Adrenal gland (tissue), 12 donors: ENCODE results near the gene DNAH8. TPM values are rescaled to one million over a fixed set of nuclear protein-coding genes. Genes with fewer than 3 reads are reported as not detected.

Source experiments
- DNase-seq, 7 donors: peaks; one replicate each; pipeline ENCODE4 v3.0.0-alpha.2; 2019 to 2020
- H3K27ac ChIP-seq, 5 donors: fragments of 200-600 bp; sonication (generic) in 4 of 5; 1 replicate in 3 of 5; 2 replicates in 2 of 5; pipeline versions ENCODE4 v1.5.1 to v1.8.0; 2016 to 2020; ENCODE audit warnings: mild to moderate bottlenecking in 1 of 5
- H3K27me3 ChIP-seq: fragments of 200-600 bp; 2 replicates; pipeline ENCODE4 v1.8.0; 2021
- H3K36me3 ChIP-seq, 2 donors: fragments of 200-600 bp; replicated peaks in 1 of 2; 1 replicate in 1 of 2; 2 replicates in 1 of 2; pipeline versions ENCODE4 v1.5.1 to v1.8.0; 2018 to 2022
- H3K4me1 ChIP-seq, 2 donors: fragments of 200-600 bp; replicated peaks in 1 of 2; 1 replicate in 1 of 2; 2 replicates in 1 of 2; pipeline versions ENCODE4 v1.5.1 to v1.8.0; 2018 to 2021
- H3K4me3 ChIP-seq, 4 donors: fragments of 200-600 bp; sonication (generic) in 3 of 4; one replicate each; pipeline ENCODE4 v1.5.1; 2016 to 2018
- H3K9me3 ChIP-seq, 3 donors: fragments of 200-600 bp; sonication (generic) in 1 of 3; replicated peaks in 1 of 3; 1 replicate in 2 of 3; 2 replicates in 1 of 3; pipeline versions ENCODE4 v1.5.1 to v1.8.0; 2016 to 2021
- CTCF ChIP-seq, 6 experiments: fragments of 450-650 bp in 4 of 6; fragments of 200-600 bp in 2 of 6; sonication (generic) in 1 of 6; IDR thresholded peaks; 1 replicate in 5 of 6; 2 replicates in 1 of 6; pipeline versions ENCODE4 v1.5.1 to v1.8.0; 2016 to 2021; ENCODE audit warnings: antibody characterized with exemption in 6 of 6, mild to moderate bottlenecking in 2 of 6, moderate library complexity in 1 of 6
- POLR2A ChIP-seq, 2 donors: fragments of 450-650 bp; IDR thresholded peaks; one replicate each; pipeline ENCODE4 v1.6.1; 2017; ENCODE audit warnings: antibody characterized with exemption in 2 of 2, mild to moderate bottlenecking in 2 of 2, moderate library complexity in 1 of 2
- WGBS, 4 donors: extraction: QIAGEN DNeasy Blood & Tissue Kit in 2 of 4; methylation state at CpG; one replicate each; pipeline versions ENCODE4 v1.1.5 to v1.1.7; 2013 to 2017; 5-methylcytosine and 5-hydroxymethylcytosine counted together
- intact Hi-C, 2 donors: fragments of 100-400 bp; cut with DNase I; formaldehyde crosslinking; loops; one replicate each; pipeline versions ENCODE4 v1.14.1 to v1.15.0; 2022 to 2023
- polyA plus RNA-seq, 3 donors: library from polyadenylated mRNA; stranded (reverse); fragments of 200-250 nt in 2 of 3; fragments of 350-450 nt in 1 of 3; fragmentation: Illumina TruSeq in 1 of 3; extraction: RNeasy Lipid Tissue Mini Kit (QIAGEN cat#74804) in 1 of 3; gene quantifications; one replicate each; pipeline ENCODE4 v1.2.3, GENCODE V29; 2013 to 2014
- total RNA-seq, 9 donors: library from RNA; depleted of rRNA in 4 of 9; stranded (reverse); fragments of >200 nt in 4 of 9; fragments of 120-200 nt in 1 of 9; fragmentation: NEBNext Ultra II Directional in 1 of 9; extraction: Animal tissue kit (Norgen Biotek cat#: 25700) in 1 of 9; gene quantifications; one replicate each; pipeline versions ENCODE4 v1.1.0 to v1.2.4, GENCODE V29; 2013 to 2023
- donor health status: healthy with polysubstance abuse.
- donor health status: Bipolar disorder and iron deficiency.
- donor health status: DM: yes; HTN: yes; CAD: no.
- donor health status: DM: no; HTN: no; CAD: no.
- donor health status: DM: no; HTN: no; CAD: no.
- donor health status: DM: yes; HTN: yes; CAD: no.

Gene DNAH8
- total and polyA plus RNA-seq, 12 donors = under 0.01 to 0.02 TPM; not detected in 10

- Histone ChIP-seq H3K4me3 (no peak overlapping the region), H3K36me3 (no peaks in the 10 kb centered on the region), H3K27me3 (peaks cover 14% of the 10 kb centered on the region), H3K4me1 (no peaks in the 10 kb centered on the region), H3K9me3 (no peaks in the 10 kb centered on the region), H3K27ac (no peak overlapping the region)
- intact Hi-C loops = no loop called here
- DNase-seq = no peak
- 53 to 66% (median 58%) methylated on average over 8 of the region's 8 CpGs for WGBS, 4 donors
- TF ChIP-seq CTCF (IDR thresholded peaks at IDR 0.05) (no peak), POLR2A (IDR thresholded peaks at IDR 0.05) (no peak)
Measured at GRCh38 chr6:38988736-38989449, 273.8 kb downstream of the DNAH8 start.

- no peak for TF ChIP-seq POLR2A (IDR thresholded peaks at IDR 0.05)
- no peak for TF ChIP-seq CTCF (IDR thresholded peaks at IDR 0.05)
Measured at GRCh38 chr6:38990475-38990874, 275.4 kb downstream of the DNAH8 start.

GRCh38 chr6:38996676-38997075 lies 281.6 kb downstream of the DNAH8 start:
- Histone ChIP-seq H3K9me3 (no peaks in the 10 kb centered on the region), H3K4me1 (no peaks in the 10 kb centered on the region), H3K36me3 (no peaks in the 10 kb centered on the region), H3K27me3 (peaks cover 6% of the 10 kb centered on the region), H3K27ac (no peak overlapping the region), H3K4me3 (no peak overlapping the region)
- intact Hi-C loops = loop anchor here in 1 of 2 donors (10.0 kb wide), 1 partner anchor 318 kb away; the partner anchor contains the start of gene KCNK17
- no peak for TF ChIP-seq POLR2A (IDR thresholded peaks at IDR 0.05)
- TF ChIP-seq CTCF (IDR thresholded peaks at IDR 0.05) = no peak
- WGBS, 4 donors = 67 to 79% (median 74%) methylated on average over 5 of the region's 5 CpGs
- DNase-seq = no peak

More at GRCh38 chr6:38990475-38990874, 275.4 kb downstream of the DNAH8 start:
- H3K9me3 ChIP-seq = no peaks in the 10 kb centered on the region
- H3K4me1 ChIP-seq = no peaks in the 10 kb centered on the region
- H3K27me3 ChIP-seq = peaks cover 14% of the 10 kb centered on the region
- no peaks in the 10 kb centered on the region for H3K36me3 ChIP-seq
- DNase-seq = no peak
- H3K27ac ChIP-seq = no peak overlapping the region
- 44 to 50% (median 47%) methylated on average over 5 of the region's 5 CpGs for WGBS, 4 donors
- H3K4me3 ChIP-seq = no peak overlapping the region
- intact Hi-C loops = loop anchor here in 1 of 2 donors (10.0 kb wide), 1 partner anchor 324 kb away; the partner anchor contains the start of gene KCNK17

- TF ChIP-seq CTCF (IDR thresholded peaks at IDR 0.05) = peak in 4 of 6 experiments; percentile 18 to 37 (median 32)
- no peak for TF ChIP-seq POLR2A (IDR thresholded peaks at IDR 0.05)
- intact Hi-C loops = loop anchor here in 1 of 2 donors (10.0 kb wide), 1 partner anchor 318 kb away; the partner anchor contains the start of gene KCNK17
- DNase-seq = peak in 1 of 7 donors; percentile 4
- H3K9me3 ChIP-seq = no peaks in the 10 kb centered on the region
- WGBS, 4 donors = 4 to 15% (median 8%) methylated on average over 2 of the region's 2 CpGs
- H3K27ac ChIP-seq = no peak overlapping the region
- H3K36me3 ChIP-seq = no peaks in the 10 kb centered on the region
- H3K4me3 ChIP-seq = no peak overlapping the region
- H3K27me3 ChIP-seq = peaks cover 6% of the 10 kb centered on the region
- H3K4me1 ChIP-seq = no peaks in the 10 kb centered on the region
Measured at GRCh38 chr6:38997128-38997761, 282.1 kb downstream of the DNAH8 start.
